Ishikawa (cell line): ENCODE data around the gene NXN.

ENCODE experiments used
- CEBPB ChIP-seq: IDR thresholded peaks from 2 replicates; pipeline ENCODE4 v1.6.1; 2012
- CREB1 ChIP-seq: IDR thresholded peaks from 2 replicates; pipeline ENCODE4 v1.6.1; 2012; ENCODE audit warnings: low read depth
- EGR1 ChIP-seq: IDR thresholded peaks from 2 replicates; pipeline ENCODE4 v1.6.1; 2012
- EP300 ChIP-seq: IDR thresholded peaks from 2 replicates; pipeline ENCODE4 v1.6.1; 2012; ENCODE audit warnings: borderline replicate concordance
- FOXM1 ChIP-seq: IDR thresholded peaks from 2 replicates; pipeline ENCODE4 v1.6.1; 2012; ENCODE audit warnings: low read depth, borderline replicate concordance
- NFIC ChIP-seq: IDR thresholded peaks from 2 replicates; pipeline ENCODE4 v1.6.1; 2012
- RAD21 ChIP-seq: IDR thresholded peaks from 2 replicates; pipeline ENCODE4 v1.6.1; 2012; ENCODE audit warnings: low read depth
- TAF1 ChIP-seq: IDR thresholded peaks from 2 replicates; pipeline ENCODE4 v1.6.1; 2012; ENCODE audit warnings: low read depth, mild to moderate bottlenecking
- TCF12 ChIP-seq: IDR thresholded peaks from 2 replicates; pipeline ENCODE4 v1.6.1; 2012; ENCODE audit warnings: low read depth
- TEAD4 ChIP-seq: IDR thresholded peaks from 2 replicates; pipeline ENCODE4 v1.6.1; 2012
- YY1 ChIP-seq: IDR thresholded peaks from 2 replicates; pipeline ENCODE4 v1.6.1; 2012; ENCODE audit warnings: low read depth
- ZBTB7A ChIP-seq: IDR thresholded peaks from 2 replicates; pipeline ENCODE4 v1.6.1; 2012; ENCODE audit warnings: low read depth
- TF ChIP-seq, protein P1 (sequence below): IDR thresholded peaks from 2 replicates; pipeline ENCODE4 v1.6.1; 2012
- TF ChIP-seq, protein P2 (sequence below): IDR thresholded peaks from 2 replicates; pipeline ENCODE4 v1.6.1; 2012; ENCODE audit warnings: low read depth, mild to moderate bottlenecking
- TF ChIP-seq, protein P3 (sequence below): IDR thresholded peaks from 2 replicates; pipeline ENCODE4 v1.6.1; 2012

The NXN gene

DNA sequence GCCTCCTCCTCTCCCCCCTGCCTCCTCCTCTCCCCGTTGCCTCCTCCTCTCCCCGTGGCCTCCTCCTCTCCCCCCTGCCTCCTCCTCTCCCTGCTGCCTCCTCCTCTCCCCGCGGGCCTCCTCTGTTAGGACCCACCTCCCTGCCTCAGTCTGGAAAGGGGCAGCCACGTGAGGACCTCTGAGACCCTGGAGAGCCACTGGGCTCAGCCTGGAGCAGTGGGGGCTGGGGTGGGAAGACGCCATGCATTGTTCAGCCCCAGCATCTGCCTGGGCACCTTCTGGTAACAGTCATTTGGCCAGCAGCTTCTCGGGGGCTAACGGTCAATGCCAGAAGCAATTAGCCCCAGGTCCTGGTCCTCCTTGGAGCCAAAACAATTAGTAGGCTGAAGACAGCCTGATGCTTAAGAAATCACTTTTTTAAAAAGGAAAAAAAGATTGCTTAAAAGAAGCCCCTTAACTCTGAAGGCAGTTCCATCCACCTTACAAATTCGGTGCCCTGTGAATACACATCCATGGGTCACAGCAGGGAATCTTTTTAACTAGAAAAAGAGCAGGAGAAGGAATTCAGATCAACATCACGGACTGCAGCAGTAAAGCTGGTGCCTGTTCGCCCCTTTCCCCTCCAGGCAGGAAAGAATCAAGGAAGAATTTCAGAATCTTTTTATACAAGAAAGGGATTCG lies 29.8 kb downstream of the NXN start:
- no peak for TF ChIP-seq TEAD4
- no peak for TF ChIP-seq EGR1
- TF ChIP-seq CEBPB: no peak
- no peak for TF ChIP-seq TCF12
- TF ChIP-seq ZBTB7A: 0 out of 2 replicates have a peak, but pooled peaks have one; percentile 65
- TF ChIP-seq, protein P1, sequence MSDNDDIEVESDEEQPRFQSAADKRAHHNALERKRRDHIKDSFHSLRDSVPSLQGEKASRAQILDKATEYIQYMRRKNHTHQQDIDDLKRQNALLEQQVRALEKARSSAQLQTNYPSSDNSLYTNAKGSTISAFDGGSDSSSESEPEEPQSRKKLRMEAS: no peak
- no peak for TF ChIP-seq FOXM1

DNA sequence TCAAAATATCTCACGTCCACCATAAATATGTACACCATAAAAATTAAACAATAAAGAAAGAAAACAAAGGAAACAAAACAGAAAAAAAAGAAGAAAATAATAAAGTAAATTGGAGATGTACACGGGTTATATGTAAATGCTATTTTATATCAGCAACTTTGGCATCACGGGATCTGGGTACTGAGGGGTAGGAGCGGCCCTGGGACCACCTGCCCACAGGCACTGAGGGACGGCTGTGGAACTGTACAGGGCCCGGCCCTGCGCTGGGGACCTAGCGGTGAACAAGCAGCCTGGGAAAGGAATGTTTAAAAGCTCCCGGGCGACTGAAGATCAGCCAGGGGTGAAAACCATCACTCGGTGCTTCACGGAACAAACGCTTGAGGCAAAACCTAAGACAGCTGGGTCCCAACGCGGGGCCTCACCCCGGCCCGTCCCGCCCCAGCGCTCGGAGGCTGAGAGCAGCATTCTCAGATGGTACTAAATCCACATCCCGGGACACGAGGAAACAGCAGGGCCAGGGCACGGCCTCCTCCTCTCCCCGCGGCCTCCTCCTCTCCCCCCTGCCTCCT lies 31.2 kb downstream of the NXN start:
- TF ChIP-seq ZBTB7A (no peak), EP300 (no peak), YY1 (no peak), EGR1 (no peak), TCF12 (no peak), FOXM1 (no peak), RAD21 (no peak), TEAD4 (no peak), CREB1 (no peak), NFIC (no peak), CEBPB (no peak), TAF1 (no peak)
- TF ChIP-seq, protein P2, sequence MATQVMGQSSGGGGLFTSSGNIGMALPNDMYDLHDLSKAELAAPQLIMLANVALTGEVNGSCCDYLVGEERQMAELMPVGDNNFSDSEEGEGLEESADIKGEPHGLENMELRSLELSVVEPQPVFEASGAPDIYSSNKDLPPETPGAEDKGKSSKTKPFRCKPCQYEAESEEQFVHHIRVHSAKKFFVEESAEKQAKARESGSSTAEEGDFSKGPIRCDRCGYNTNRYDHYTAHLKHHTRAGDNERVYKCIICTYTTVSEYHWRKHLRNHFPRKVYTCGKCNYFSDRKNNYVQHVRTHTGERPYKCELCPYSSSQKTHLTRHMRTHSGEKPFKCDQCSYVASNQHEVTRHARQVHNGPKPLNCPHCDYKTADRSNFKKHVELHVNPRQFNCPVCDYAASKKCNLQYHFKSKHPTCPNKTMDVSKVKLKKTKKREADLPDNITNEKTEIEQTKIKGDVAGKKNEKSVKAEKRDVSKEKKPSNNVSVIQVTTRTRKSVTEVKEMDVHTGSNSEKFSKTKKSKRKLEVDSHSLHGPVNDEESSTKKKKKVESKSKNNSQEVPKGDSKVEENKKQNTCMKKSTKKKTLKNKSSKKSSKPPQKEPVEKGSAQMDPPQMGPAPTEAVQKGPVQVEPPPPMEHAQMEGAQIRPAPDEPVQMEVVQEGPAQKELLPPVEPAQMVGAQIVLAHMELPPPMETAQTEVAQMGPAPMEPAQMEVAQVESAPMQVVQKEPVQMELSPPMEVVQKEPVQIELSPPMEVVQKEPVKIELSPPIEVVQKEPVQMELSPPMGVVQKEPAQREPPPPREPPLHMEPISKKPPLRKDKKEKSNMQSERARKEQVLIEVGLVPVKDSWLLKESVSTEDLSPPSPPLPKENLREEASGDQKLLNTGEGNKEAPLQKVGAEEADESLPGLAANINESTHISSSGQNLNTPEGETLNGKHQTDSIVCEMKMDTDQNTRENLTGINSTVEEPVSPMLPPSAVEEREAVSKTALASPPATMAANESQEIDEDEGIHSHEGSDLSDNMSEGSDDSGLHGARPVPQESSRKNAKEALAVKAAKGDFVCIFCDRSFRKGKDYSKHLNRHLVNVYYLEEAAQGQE: no peak
- TF ChIP-seq, protein P1: no peak
- TF ChIP-seq, protein P3, sequence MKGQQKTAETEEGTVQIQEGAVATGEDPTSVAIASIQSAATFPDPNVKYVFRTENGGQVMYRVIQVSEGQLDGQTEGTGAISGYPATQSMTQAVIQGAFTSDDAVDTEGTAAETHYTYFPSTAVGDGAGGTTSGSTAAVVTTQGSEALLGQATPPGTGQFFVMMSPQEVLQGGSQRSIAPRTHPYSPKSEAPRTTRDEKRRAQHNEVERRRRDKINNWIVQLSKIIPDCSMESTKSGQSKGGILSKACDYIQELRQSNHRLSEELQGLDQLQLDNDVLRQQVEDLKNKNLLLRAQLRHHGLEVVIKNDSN: no peak

- TF ChIP-seq NFIC: no peak
- no peak for TF ChIP-seq YY1
- TF ChIP-seq CREB1: no peak
- TF ChIP-seq RAD21: no peak
- TF ChIP-seq TCF12: no peak
- no peak for TF ChIP-seq ZBTB7A
- TF ChIP-seq, protein P2: no peak
- TF ChIP-seq, protein P3: no peak
- TF ChIP-seq, protein P1: no peak
- no peak for TF ChIP-seq CEBPB
- TF ChIP-seq EP300: no peak
These were observed 32.9 kb downstream of the NXN start for GRCh38 chr17:946510-947236.

DNA sequence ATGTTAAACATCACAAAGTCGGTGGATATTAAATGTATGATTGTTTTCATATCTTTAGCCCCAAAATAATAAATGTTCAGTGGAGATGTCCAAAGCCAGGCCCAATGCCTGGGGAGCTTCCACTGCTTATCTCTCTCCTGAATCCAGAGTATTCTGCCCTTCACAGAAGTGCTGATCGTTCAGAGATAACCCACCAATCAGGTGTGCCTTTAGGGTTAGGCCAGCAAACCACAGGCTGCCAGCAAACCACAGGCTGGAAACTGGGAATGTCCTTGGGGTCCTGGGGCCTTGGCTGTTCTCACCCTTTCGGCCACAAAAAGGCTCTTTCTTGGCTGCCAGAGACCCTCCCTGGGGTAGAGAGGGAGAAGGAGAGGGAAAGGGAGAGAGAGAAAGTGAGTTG lies 33.9 kb downstream of the NXN start:
- TF ChIP-seq, protein P3: no peak
- no peak for TF ChIP-seq ZBTB7A

DNA sequence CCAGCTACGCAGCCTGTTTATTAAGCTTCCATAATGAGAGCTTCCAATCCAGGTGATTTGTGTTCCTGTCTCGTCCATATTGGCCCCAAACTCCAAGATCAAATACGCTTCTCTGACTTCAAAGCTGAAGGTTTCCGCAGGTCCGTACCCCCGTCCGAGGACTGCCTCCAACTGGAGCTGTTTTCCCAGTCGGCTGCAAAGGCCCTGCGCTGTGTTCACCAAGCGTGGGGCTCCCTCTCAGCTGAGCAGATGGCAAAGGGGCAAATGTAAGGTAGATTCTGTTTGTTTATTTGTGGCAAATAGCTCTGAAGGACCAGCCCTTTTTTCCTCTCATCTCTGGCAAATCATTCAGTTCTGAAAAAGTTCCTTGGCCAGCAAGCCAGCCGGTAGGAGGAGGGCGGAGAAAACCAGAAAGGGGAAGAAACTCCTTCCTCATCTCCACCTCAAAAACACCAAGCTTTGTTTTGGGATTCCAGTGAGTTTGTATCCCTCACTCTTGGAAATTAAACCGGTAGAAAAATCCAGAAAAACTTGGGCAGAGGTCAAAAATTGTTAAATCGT lies 35.2 kb downstream of the NXN start:
- TF ChIP-seq CEBPB (no peak), CREB1 (no peak), TAF1 (no peak), EGR1 (no peak), RAD21 (no peak), EP300 (no peak), FOXM1 (no peak), NFIC (no peak), TCF12 (no peak), YY1 (no peak), TEAD4 (no peak), ZBTB7A (no peak)
- TF ChIP-seq, protein P2: no peak
- TF ChIP-seq, protein P3: no peak
- TF ChIP-seq, protein P1: no peak
